Brain microvascular endothelial cell (primary cell): ENCODE results near the gene CARMIL1.

ENCODE experiments used
- DNase-seq: peaks from one replicate; pipeline ENCODE4 v3.0.0-alpha.2; 2020
- H3K27ac ChIP-seq: fragments of 250-450 bp; sonication (Bioruptor Pico); 2 replicates; pipeline ENCODE4 v1.5.1; 2020; ENCODE audit warnings: mild to moderate bottlenecking, moderate library complexity
- H3K27me3 ChIP-seq: fragments of 250-450 bp; sonication (Bioruptor Pico); replicated peaks from 2 replicates; pipeline ENCODE4 v1.5.1; 2020; ENCODE audit warnings: mild to moderate bottlenecking
- H3K36me3 ChIP-seq: fragments of 250-450 bp; sonication (Bioruptor Pico); replicated peaks from 2 replicates; pipeline ENCODE4 v1.5.1; 2020; ENCODE audit warnings: mild to moderate bottlenecking
- H3K4me3 ChIP-seq: 2 replicates; pipeline ENCODE4 v1.5.1; 2011; ENCODE audit warnings: low read depth, mild to moderate bottlenecking, control low read depth, low read length, moderate library complexity
- in situ Hi-C: cut with HindIII; loops from 2 replicates; pipeline ENCODE4 v1.10.0; 2017; ENCODE audit warnings: low sequenced_read_pairs, low pct_ligation_motif_present
- TF ChIP-seq, protein P1 (sequence below): IDR thresholded peaks from 2 replicates; pipeline ENCODE4 v1.5.1; 2011; ENCODE audit warnings: low read depth, mild to moderate bottlenecking, moderate library complexity, low read length, control low read depth, inconsistent platforms; ENCODE audit errors: missing control alignments

CARMIL1 gene

DNA sequence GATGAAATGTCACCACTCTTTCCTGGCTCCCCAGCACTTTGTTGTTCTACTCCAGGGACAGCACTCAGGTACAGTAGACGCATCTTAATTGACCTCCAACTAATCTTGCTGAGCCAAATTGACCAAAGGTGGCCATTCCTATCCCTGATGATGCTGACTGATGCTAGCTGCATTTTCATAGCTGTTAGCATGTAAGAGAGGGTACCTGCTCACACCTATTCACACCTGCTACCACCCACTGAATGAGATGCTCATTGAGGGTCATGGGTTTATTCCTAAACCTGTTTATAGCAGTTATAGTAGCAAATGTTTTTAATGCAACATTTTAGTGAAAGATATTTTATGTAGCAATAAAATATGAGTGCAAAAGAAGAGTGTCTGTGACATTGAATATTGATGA lies 145.1 kb downstream of the CARMIL1 start:
- in situ Hi-C loops: no loop called here
- Histone ChIP-seq H3K27ac (no peak overlapping the region), H3K36me3 (no peaks in the 10 kb centered on the region), H3K4me3 (no peak overlapping the region), H3K27me3 (no peaks in the 10 kb centered on the region)
- TF ChIP-seq, protein P1, sequence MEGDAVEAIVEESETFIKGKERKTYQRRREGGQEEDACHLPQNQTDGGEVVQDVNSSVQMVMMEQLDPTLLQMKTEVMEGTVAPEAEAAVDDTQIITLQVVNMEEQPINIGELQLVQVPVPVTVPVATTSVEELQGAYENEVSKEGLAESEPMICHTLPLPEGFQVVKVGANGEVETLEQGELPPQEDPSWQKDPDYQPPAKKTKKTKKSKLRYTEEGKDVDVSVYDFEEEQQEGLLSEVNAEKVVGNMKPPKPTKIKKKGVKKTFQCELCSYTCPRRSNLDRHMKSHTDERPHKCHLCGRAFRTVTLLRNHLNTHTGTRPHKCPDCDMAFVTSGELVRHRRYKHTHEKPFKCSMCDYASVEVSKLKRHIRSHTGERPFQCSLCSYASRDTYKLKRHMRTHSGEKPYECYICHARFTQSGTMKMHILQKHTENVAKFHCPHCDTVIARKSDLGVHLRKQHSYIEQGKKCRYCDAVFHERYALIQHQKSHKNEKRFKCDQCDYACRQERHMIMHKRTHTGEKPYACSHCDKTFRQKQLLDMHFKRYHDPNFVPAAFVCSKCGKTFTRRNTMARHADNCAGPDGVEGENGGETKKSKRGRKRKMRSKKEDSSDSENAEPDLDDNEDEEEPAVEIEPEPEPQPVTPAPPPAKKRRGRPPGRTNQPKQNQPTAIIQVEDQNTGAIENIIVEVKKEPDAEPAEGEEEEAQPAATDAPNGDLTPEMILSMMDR: no peak
- DNase-seq: no peak

DNA sequence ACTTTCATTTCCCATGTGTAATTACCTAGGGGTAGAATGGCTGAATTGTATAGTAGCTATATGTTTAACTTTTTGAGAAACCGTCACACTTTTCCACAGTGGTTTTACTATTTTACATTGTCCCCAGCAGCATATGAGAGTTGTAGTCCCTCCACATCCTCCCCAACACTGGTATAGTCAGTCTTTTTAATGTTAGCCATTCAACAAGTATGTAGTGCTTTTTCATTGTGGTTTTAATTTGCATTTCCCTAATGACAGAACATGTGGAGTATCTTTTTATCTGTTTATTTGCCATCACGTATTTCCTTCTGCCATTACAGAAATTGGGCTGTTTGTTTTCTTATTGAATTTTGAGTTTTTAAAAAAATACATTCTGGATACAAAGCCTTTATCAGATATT lies 148.4 kb downstream of the CARMIL1 start:
- in situ Hi-C loops: no loop called here
- TF ChIP-seq, protein P1: no peak

DNA sequence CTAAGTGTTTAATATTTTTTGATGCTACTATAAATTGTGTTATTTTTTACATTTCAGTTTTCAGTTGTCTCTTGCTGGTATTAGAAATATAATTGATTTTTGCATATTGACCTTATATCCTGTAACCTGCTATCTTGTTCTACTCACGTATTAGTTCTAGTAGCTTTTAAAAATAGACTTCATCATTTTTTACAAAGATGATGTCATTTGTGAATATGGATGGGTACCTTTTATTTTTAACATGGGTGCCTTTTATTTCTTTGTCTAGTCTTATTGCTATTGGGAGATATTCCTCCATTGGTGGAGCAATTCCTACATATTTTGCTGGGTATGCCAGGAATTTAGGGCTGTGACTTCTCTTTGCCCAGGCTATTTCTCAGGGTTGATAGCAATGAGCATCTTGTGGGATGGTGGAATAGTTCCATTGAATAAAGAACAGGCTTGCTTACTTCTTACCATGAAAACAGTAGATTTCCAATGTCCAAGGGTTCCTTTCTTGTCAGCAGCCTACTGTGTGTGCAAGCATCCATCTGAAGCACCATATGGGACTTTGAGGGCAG lies 149.7 kb downstream of the CARMIL1 start:
- in situ Hi-C loops: no loop called here
- Histone ChIP-seq H3K27ac (no peak overlapping the region), H3K4me3 (no peak overlapping the region), H3K36me3 (no peaks in the 10 kb centered on the region), H3K27me3 (no peaks in the 10 kb centered on the region)
- TF ChIP-seq, protein P1: no peak
- no peak for DNase-seq

More for the DNA sequence above, 148.4 kb downstream of the CARMIL1 start:
- DNase-seq: no peak
- no peaks in the 10 kb centered on the region for H3K27me3 ChIP-seq
- H3K27ac ChIP-seq: no peak overlapping the region
- no peaks in the 10 kb centered on the region for H3K36me3 ChIP-seq
- no peak overlapping the region for H3K4me3 ChIP-seq

DNA sequence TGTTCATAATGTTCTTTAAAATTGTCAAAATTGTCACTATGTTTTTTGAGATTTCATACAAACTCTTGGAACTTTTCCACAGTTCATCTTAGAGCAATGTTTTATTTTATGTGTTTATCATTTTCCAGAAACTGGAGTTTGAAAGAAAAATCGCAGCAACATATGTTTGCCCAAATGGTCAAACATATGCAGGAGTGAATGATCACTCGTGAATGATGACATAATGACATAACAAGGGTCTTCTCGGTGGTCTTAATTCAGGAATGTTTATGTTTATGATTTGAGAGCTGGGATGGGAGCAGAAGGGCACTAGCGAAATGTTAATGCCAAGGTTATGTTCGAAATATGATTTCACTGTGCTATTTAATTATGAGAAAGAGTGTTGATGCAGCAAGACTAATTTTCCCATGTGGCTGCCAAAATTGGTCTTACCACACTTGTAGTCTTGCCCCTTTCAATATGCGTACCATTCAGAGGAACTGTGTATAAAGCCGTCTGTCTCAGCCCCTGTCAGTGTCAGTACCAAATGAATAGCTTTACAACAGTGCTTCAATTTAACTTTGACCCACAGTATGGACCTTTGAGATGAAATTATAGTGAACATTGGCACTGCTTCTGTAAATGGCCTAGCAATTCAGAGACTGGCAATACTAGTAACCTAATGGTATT lies 152.3 kb downstream of the CARMIL1 start:
- Histone ChIP-seq H3K36me3 (no peaks in the 10 kb centered on the region), H3K27ac (no peak overlapping the region), H3K27me3 (no peaks in the 10 kb centered on the region), H3K4me3 (no peak overlapping the region)
- in situ Hi-C loops: no loop called here
- DNase-seq: no peak
- TF ChIP-seq, protein P1: no peak

DNA sequence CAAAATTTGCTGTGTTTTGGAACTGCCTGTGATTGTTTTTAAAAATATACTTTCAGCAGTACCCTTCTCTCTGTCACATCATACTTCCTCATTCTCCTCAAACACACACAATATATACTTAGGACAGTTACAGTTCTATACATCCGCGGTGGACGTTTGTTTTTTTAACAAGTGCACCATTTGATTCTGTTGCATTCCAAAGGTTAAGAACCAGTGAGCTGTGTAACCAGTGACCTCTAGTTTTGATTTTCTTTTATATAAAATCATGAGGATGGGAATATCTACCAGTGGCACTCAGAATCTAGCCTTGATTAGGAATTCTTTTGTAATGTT lies 152.8 kb downstream of the CARMIL1 start:
- no peaks in the 10 kb centered on the region for H3K27me3 ChIP-seq
- no peak overlapping the region for H3K4me3 ChIP-seq
- TF ChIP-seq, protein P1: no peak
- no peaks in the 10 kb centered on the region for H3K36me3 ChIP-seq
- no peak overlapping the region for H3K27ac ChIP-seq
- no peak for DNase-seq
- in situ Hi-C loops: no loop called here

DNA sequence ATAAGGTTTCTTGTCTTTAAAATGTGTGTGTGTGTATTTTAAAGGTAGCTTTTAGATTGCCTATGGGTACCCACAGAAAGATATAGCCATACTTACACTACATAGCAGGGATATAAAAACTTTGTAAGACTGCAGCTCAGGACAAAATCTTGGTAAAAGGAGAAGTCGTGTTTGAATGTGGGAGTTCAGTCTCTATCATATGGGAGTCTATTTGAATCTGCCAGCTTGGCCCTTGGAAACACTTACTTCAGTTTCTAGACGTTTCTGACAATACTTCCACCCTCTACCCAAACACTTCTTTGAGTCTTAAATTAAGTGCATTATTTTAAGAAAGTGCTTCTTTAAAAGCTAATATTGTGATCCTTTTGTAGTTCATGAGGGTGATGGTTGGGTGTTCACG lies 155.7 kb downstream of the CARMIL1 start:
- H3K4me3 ChIP-seq: no peak overlapping the region
- DNase-seq: no peak
- no peaks in the 10 kb centered on the region for H3K27me3 ChIP-seq
- in situ Hi-C loops: no loop called here
- TF ChIP-seq, protein P1: no peak
- no peaks in the 10 kb centered on the region for H3K36me3 ChIP-seq
- no peak overlapping the region for H3K27ac ChIP-seq
